Thoracic aorta (tissue), 2 donors: ENCODE measurements around the gene ZMIZ1. TPM values are rescaled to one million over a fixed set of nuclear protein-coding genes. Genes with fewer than 3 reads are reported as not detected.

ENCODE experiments used
- ATAC-seq: fragments of 150-250 bp; one replicate; pipeline ENCODE4 v1.8.0; 2017; ENCODE audit warnings: low read depth; ENCODE audit not compliant: insufficient number of reproducible peaks, low FRiP score
- DNase-seq: peaks from one replicate; pipeline ENCODE4 v3.0.0-alpha.2; 2020; ENCODE audit warnings: low spot score
- H3K27ac ChIP-seq, 2 donors: fragments of 200-600 bp; sonication (generic); 1 replicate in 1 of 2; 2 replicates in 1 of 2; pipeline ENCODE4 v1.5.1; 2016; ENCODE audit warnings: mild to moderate bottlenecking in 2 of 2, moderate library complexity in 2 of 2
- H3K27me3 ChIP-seq: fragments of 200-600 bp; sonication (generic); replicated peaks from 2 replicates; pipeline ENCODE4 v1.6.0; 2016; ENCODE audit warnings: mild to moderate bottlenecking; ENCODE audit not compliant: insufficient read depth
- H3K36me3 ChIP-seq: fragments of 200-600 bp; sonication (generic); one replicate; pipeline ENCODE4 v1.5.1; 2016
- H3K4me1 ChIP-seq, 2 donors: fragments of 200-600 bp; sonication (generic); 1 replicate in 1 of 2; 2 replicates in 1 of 2; pipeline versions ENCODE4 v1.5.1 to v1.6.0; 2016; ENCODE audit warnings: low read depth in 2 of 2, mild to moderate bottlenecking in 1 of 2; ENCODE audit not compliant: control insufficient read depth in 1 of 2
- H3K4me3 ChIP-seq: fragments of 200-600 bp; sonication (generic); 2 replicates; pipeline ENCODE4 v1.5.1; 2016; ENCODE audit warnings: mild to moderate bottlenecking
- H3K9me3 ChIP-seq: fragments of 200-600 bp; sonication (generic); 2 replicates; pipeline ENCODE4 v1.5.1; 2016
- CTCF ChIP-seq: fragments of 200-600 bp; sonication (generic); IDR thresholded peaks from one replicate; pipeline ENCODE4 v1.5.1; 2019; ENCODE audit warnings: antibody characterized with exemption
- total RNA-seq, 2 donors: library from RNA; depleted of rRNA; stranded (reverse); fragments of >200 nt; gene quantifications; one replicate each; pipeline versions ENCODE4 v1.1.0 to v1.2.3, GENCODE V29; 2016

The ZMIZ1 gene
- total RNA-seq, 2 donors from 2014 or later: 57.8 to 81.6 TPM

GRCh38 chr10:79061441-79062315 is 7.1 kb upstream of the ZMIZ1 start:
- ATAC-seq (no peak), DNase-seq (no peak)
- Histone ChIP-seq H3K4me1 (peaks cover 0 to 5% of the 10 kb centered on the region in 2 donors), H3K27ac (no peak overlapping the region), H3K9me3 (no peaks in the 10 kb centered on the region), H3K27me3 (no peaks in the 10 kb centered on the region), H3K4me3 (no peak overlapping the region), H3K36me3 (no peaks in the 10 kb centered on the region)
- TF ChIP-seq CTCF: no peak

- no peak for DNase-seq
- TF ChIP-seq CTCF: no peak
These were observed 5.7 kb upstream of the ZMIZ1 start for GRCh38 chr10:79063071-79063491.

GRCh38 chr10:79063661-79064492 is 4.9 kb upstream of the ZMIZ1 start:
- no peak for TF ChIP-seq CTCF
- ATAC-seq (no peak), DNase-seq (no peak)
- Histone ChIP-seq H3K27ac (no peak overlapping the region), H3K4me3 (no peak overlapping the region), H3K9me3 (no peaks in the 10 kb centered on the region), H3K4me1 (peaks cover 5 to 12% of the 10 kb centered on the region in 2 donors), H3K27me3 (no peaks in the 10 kb centered on the region), H3K36me3 (no peaks in the 10 kb centered on the region)

More at GRCh38 chr10:79063071-79063491, 5.7 kb upstream of the ZMIZ1 start:
- Histone ChIP-seq H3K4me3 (no peak overlapping the region), H3K4me1 (peaks cover 1 to 9% of the 10 kb centered on the region in 2 donors), H3K27me3 (no peaks in the 10 kb centered on the region), H3K36me3 (no peaks in the 10 kb centered on the region), H3K27ac (no peak overlapping the region), H3K9me3 (no peaks in the 10 kb centered on the region)
- ATAC-seq: no peak

- Histone ChIP-seq H3K4me3 (no peak overlapping the region), H3K4me1 (peaks cover 5 to 12% of the 10 kb centered on the region in 2 donors), H3K27ac (no peak overlapping the region), H3K27me3 (no peaks in the 10 kb centered on the region), H3K9me3 (no peaks in the 10 kb centered on the region), H3K36me3 (no peaks in the 10 kb centered on the region)
- DNase-seq (no peak), ATAC-seq (no peak)
- no peak for TF ChIP-seq CTCF
These were observed 3.6 kb upstream of the ZMIZ1 start for GRCh38 chr10:79065091-79065551.

- TF ChIP-seq CTCF: no peak
- Histone ChIP-seq H3K27me3 (no peaks in the 10 kb centered on the region), H3K36me3 (no peaks in the 10 kb centered on the region), H3K9me3 (no peaks in the 10 kb centered on the region), H3K4me3 (no peak overlapping the region), H3K27ac (no peak overlapping the region), H3K4me1 (peaks cover 5 to 12% of the 10 kb centered on the region in 2 donors)
- DNase-seq (no peak), ATAC-seq (no peak)
These were observed 2.9 kb upstream of the ZMIZ1 start for GRCh38 chr10:79065853-79066252.
